Fibroblast of mammary gland (primary cell): ENCODE measurements around the gene YJEFN3.

Source experiments
- DNase-seq: peaks from one replicate; pipeline ENCODE4 v3.0.0-alpha.2; 2010; ENCODE audit warnings: low read depth
- H3K4me3 ChIP-seq: 2 replicates; pipeline ENCODE4 v1.5.1; 2011; ENCODE audit warnings: low read depth, mild to moderate bottlenecking, low read length, moderate library complexity; ENCODE audit not compliant: control insufficient read depth
- CTCF ChIP-seq: conservative IDR thresholded peaks from 2 replicates; pipeline ENCODE4 v1.5.1; 2011; ENCODE audit warnings: low read depth, low read length, inconsistent platforms; ENCODE audit not compliant: control insufficient read depth, insufficient read depth

Gene YJEFN3

GRCh38 chr19:19498255-19498991, 30.3 kb upstream of the YJEFN3 start:
- no peak for TF ChIP-seq CTCF
- no peak overlapping the region for H3K4me3 ChIP-seq
- no peak for DNase-seq

GRCh38 chr19:19499272-19499995, 29.3 kb upstream of the YJEFN3 start:
- no peak overlapping the region for H3K4me3 ChIP-seq
- no peak for TF ChIP-seq CTCF

GRCh38 chr19:19500975-19501644, 27.6 kb upstream of the YJEFN3 start:
- no peak for TF ChIP-seq CTCF
- H3K4me3 ChIP-seq, result no peak overlapping the region
- no peak for DNase-seq

More at GRCh38 chr19:19499272-19499995, 29.3 kb upstream of the YJEFN3 start:
- no peak for DNase-seq

GRCh38 chr19:19501798-19502197, 26.9 kb upstream of the YJEFN3 start:
- DNase-seq, result no peak
- H3K4me3 ChIP-seq, result no peak overlapping the region
- no peak for TF ChIP-seq CTCF

GRCh38 chr19:19502281-19502680, 26.4 kb upstream of the YJEFN3 start:
- DNase-seq, result no peak
- no peak for TF ChIP-seq CTCF
- no peak overlapping the region for H3K4me3 ChIP-seq

- no peak for TF ChIP-seq CTCF
- no peak for DNase-seq
- no peak overlapping the region for H3K4me3 ChIP-seq
Measured at GRCh38 chr19:19502808-19503602, 25.7 kb upstream of the YJEFN3 start.
